ENCODE results near the gene PHC2.

DNA sequence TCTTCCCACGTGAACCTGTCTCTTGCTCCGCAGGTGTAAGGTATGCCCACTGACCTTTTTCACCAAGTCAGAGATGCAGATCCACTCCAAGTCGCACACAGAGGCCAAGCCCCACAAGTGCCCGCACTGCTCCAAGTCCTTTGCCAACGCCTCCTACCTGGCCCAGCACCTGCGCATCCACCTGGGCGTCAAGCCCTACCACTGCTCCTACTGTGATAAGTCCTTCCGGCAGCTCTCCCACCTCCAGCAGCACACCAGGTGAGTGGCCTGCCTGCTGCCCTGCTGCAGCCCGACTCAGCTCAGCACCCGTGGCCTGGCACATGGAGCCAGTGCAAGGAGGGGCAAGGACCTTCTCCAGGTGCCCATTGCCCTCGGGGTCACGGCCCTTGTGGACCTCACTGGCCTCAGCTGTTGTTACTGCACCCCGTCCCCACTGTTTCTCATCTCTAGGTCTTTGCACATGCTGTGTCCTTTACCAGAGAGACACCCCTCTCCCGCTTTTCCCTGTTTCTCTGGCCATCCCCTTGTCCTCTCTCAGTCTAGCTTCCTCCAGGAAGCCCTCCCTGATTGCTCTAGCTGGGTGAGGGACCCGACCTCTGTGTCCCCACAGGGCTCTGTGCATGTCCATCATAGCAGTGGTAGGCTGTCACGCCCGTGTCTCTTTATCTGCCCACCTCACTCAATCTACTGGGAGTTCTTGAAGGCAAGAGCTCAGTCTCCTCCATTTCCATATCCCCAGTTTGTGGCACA is 149.2 kb downstream of the PHC2 start:
- no peak for TF ChIP-seq PRMT5 (CRISPR knock-in tag; IDR thresholded peaks at IDR 0.05)
- no peak for TF ChIP-seq CTCF (IDR thresholded peaks at IDR 0.05 in 2 of 3, conservative IDR thresholded peaks at IDR 0.05 in 1 of 3; ENCODE audit: insufficient read depth in 2 of 3, low read depth in 1 of 3, low read length in 3 of 3)
- no peak for TF ChIP-seq ATF3 (IDR thresholded peaks at IDR 0.05)
- no peak for TF ChIP-seq ATF3 (CRISPR knock-in tag; conservative IDR thresholded peaks at IDR 0.05)
- no peak for TF ChIP-seq CHD1 (IDR thresholded peaks at IDR 0.05; ENCODE audit: low read length)

Measured in K562 (cell line).